Measurements from ENCODE around the gene PFDN5. TPM values are rescaled to one million over a fixed set of nuclear protein-coding genes. Genes with fewer than 3 reads are reported as not detected.

Gene PFDN5
- total and polyA plus RNA-seq, 9 of the 15 experiments (the other 6 are each of a cell fraction or from before 2014, with no cell fraction given), result 361 to 1,636 (median 742) TPM

DNA sequence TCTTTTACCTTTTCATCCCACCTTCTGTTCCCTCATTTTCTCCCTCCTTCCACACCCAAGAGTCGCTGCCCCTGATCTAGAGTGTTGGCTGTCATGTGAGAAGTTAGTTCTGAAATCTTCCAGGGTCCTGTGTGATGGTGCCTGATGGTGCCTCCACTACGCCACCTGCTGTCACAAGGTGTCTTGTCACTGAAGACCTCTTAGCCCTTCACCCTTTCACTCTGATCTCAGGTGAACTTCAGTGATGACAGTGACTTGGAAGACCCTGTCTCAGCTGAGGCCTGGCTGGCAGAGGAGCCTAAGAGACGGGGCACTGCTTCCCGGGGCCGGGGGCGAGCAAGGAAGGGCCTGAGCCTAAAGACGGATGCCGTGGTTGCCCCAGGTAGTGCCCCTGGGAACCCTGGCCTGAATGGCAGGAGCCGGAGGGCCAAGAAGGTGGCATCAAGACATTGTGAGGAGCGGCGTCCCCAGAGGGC, 7.6 kb upstream of the PFDN5 start (continued):
- TF ChIP-seq, protein P1, sequence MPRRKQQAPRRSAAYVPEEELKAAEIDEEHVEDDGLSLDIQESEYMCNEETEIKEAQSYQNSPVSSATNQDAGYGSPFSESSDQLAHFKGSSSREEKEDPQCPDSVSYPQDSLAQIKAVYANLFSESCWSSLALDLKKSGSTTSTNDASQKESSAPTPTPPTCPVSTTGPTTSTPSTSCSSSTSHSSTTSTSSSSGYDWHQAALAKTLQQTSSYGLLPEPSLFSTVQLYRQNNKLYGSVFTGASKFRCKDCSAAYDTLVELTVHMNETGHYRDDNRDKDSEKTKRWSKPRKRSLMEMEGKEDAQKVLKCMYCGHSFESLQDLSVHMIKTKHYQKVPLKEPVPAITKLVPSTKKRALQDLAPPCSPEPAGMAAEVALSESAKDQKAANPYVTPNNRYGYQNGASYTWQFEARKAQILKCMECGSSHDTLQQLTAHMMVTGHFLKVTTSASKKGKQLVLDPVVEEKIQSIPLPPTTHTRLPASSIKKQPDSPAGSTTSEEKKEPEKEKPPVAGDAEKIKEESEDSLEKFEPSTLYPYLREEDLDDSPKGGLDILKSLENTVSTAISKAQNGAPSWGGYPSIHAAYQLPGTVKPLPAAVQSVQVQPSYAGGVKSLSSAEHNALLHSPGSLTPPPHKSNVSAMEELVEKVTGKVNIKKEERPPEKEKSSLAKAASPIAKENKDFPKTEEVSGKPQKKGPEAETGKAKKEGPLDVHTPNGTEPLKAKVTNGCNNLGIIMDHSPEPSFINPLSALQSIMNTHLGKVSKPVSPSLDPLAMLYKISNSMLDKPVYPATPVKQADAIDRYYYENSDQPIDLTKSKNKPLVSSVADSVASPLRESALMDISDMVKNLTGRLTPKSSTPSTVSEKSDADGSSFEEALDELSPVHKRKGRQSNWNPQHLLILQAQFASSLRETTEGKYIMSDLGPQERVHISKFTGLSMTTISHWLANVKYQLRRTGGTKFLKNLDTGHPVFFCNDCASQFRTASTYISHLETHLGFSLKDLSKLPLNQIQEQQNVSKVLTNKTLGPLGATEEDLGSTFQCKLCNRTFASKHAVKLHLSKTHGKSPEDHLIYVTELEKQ (CRISPR knock-in tag; IDR thresholded peaks at IDR 0.05), result no peak
- TF ChIP-seq ESRRB (CRISPR knock-in tag; IDR thresholded peaks at IDR 0.05; ENCODE audit: borderline replicate concordance) (no peak), RBM14 (IDR thresholded peaks at IDR 0.05; ENCODE audit: borderline replicate concordance, insufficient read depth, low read depth, low read length) (no peak), HDAC2 (IDR thresholded peaks at IDR 0.05) (no peak), WHSC1 (IDR thresholded peaks at IDR 0.05; ENCODE audit: low read length) (no peak), ASH1L (IDR thresholded peaks at IDR 0.05; ENCODE audit: borderline replicate concordance, low read depth, partially characterized antibody) (no peak), CC2D1A (IDR thresholded peaks at IDR 0.05) (0 out of 2 replicates have a peak, but pooled peaks have one; percentile 32), ZBTB1 (CRISPR knock-in tag; IDR thresholded peaks at IDR 0.05; ENCODE audit: borderline replicate concordance, low read depth) (no peak), BHLHE40 (IDR thresholded peaks at IDR 0.05; ENCODE audit: low read length) (no peak), SUPT5H (IDR thresholded peaks at IDR 0.05) (no peak; the same call in 1 of the 2 replicates), PCBP2 (IDR thresholded peaks at IDR 0.05; ENCODE audit: low read depth, low read length, poor library complexity, severe bottlenecking) (no peak), POLR2B (IDR thresholded peaks at IDR 0.05; ENCODE audit: low read depth, partially characterized antibody) (no peak)
- TF ChIP-seq, protein P2, sequence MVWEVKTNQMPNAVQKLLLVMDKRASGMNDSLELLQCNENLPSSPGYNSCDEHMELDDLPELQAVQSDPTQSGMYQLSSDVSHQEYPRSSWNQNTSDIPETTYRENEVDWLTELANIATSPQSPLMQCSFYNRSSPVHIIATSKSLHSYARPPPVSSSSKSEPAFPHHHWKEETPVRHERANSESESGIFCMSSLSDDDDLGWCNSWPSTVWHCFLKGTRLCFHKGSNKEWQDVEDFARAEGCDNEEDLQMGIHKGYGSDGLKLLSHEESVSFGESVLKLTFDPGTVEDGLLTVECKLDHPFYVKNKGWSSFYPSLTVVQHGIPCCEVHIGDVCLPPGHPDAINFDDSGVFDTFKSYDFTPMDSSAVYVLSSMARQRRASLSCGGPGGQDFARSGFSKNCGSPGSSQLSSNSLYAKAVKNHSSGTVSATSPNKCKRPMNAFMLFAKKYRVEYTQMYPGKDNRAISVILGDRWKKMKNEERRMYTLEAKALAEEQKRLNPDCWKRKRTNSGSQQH (CRISPR knock-in tag; IDR thresholded peaks at IDR 0.05), result peak; percentile 74; the same call in 1 of the 2 replicates
- TF ChIP-seq, protein P3, sequence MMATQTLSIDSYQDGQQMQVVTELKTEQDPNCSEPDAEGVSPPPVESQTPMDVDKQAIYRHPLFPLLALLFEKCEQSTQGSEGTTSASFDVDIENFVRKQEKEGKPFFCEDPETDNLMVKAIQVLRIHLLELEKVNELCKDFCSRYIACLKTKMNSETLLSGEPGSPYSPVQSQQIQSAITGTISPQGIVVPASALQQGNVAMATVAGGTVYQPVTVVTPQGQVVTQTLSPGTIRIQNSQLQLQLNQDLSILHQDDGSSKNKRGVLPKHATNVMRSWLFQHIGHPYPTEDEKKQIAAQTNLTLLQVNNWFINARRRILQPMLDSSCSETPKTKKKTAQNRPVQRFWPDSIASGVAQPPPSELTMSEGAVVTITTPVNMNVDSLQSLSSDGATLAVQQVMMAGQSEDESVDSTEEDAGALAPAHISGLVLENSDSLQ (IDR thresholded peaks at IDR 0.05), result peak; percentile 29; the same call in 1 of the 2 replicates
- TF ChIP-seq, protein P4, sequence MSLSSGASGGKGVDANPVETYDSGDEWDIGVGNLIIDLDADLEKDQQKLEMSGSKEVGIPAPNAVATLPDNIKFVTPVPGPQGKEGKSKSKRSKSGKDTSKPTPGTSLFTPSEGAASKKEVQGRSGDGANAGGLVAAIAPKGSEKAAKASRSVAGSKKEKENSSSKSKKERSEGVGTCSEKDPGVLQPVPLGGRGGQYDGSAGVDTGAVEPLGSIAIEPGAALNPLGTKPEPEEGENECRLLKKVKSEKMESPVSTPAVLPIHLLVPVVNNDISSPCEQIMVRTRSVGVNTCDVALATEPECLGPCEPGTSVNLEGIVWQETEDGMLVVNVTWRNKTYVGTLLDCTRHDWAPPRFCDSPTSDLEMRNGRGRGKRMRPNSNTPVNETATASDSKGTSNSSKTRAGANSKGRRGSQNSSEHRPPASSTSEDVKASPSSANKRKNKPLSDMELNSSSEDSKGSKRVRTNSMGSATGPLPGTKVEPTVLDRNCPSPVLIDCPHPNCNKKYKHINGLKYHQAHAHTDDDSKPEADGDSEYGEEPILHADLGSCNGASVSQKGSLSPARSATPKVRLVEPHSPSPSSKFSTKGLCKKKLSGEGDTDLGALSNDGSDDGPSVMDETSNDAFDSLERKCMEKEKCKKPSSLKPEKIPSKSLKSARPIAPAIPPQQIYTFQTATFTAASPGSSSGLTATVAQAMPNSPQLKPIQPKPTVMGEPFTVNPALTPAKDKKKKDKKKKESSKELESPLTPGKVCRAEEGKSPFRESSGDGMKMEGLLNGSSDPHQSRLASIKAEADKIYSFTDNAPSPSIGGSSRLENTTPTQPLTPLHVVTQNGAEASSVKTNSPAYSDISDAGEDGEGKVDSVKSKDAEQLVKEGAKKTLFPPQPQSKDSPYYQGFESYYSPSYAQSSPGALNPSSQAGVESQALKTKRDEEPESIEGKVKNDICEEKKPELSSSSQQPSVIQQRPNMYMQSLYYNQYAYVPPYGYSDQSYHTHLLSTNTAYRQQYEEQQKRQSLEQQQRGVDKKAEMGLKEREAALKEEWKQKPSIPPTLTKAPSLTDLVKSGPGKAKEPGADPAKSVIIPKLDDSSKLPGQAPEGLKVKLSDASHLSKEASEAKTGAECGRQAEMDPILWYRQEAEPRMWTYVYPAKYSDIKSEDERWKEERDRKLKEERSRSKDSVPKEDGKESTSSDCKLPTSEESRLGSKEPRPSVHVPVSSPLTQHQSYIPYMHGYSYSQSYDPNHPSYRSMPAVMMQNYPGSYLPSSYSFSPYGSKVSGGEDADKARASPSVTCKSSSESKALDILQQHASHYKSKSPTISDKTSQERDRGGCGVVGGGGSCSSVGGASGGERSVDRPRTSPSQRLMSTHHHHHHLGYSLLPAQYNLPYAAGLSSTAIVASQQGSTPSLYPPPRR (CRISPR knock-in tag; IDR thresholded peaks at IDR 0.05; ENCODE audit: borderline replicate concordance), result no peak
- TF ChIP-seq, protein P5, sequence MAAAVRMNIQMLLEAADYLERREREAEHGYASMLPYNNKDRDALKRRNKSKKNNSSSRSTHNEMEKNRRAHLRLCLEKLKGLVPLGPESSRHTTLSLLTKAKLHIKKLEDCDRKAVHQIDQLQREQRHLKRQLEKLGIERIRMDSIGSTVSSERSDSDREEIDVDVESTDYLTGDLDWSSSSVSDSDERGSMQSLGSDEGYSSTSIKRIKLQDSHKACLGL (CRISPR knock-in tag; IDR thresholded peaks at IDR 0.05; ENCODE audit: borderline replicate concordance, poor library complexity, severe bottlenecking), result no peak

Measured in K562 (cell line).